T-helper 1 cell treated with Interleukin-12 subunit alpha and Interleukin-12 subunit beta and Interleukin-4 antibody, amounts not matched to agents 30 μg/mL and 1 μg/mL, for 36 hours (primary cell): ENCODE data around the gene ADIPOQ.
A peak's percentile ranks its signal among the peaks of the same experiment; 100 is the strongest.
"Not testable (repeated sequence)": the region's sequence is repeated elsewhere in the genome, so short reads cannot be mapped to it uniquely, and the experiment has no call there.

Source experiments
- H3K27ac Mint-ChIP-seq: one replicate; pipeline ENCODE4 v1.8.0; 2021; ENCODE audit warnings: mild to moderate bottlenecking, mixed read lengths
- H3K27me3 Mint-ChIP-seq: one replicate; pipeline ENCODE4 v1.8.0; 2021; ENCODE audit warnings: low read depth, mixed read lengths
- H3K36me3 Mint-ChIP-seq: one replicate; pipeline ENCODE4 v1.8.0; 2021; ENCODE audit warnings: low read depth, mixed read lengths
- H3K4me1 Mint-ChIP-seq: one replicate; pipeline ENCODE4 v1.8.0; 2021; ENCODE audit warnings: low read depth, mixed read lengths
- H3K4me3 Mint-ChIP-seq: one replicate; pipeline ENCODE4 v1.8.0; 2021; ENCODE audit warnings: mild to moderate bottlenecking, moderate library complexity, mixed read lengths
- H3K9me3 Mint-ChIP-seq: one replicate; pipeline ENCODE4 v1.8.0; 2021; ENCODE audit warnings: mixed read lengths

The ADIPOQ gene

GRCh38 chr3:186842426-186843038, at the start of gene ADIPOQ:
Gene ADIPOQ, plus strand, starts transcription at chr3:186842710. Its CDS starts 10,349 bp downstream, at chr3:186853059.
- H3K27ac Mint-ChIP-seq = no peak within 1 kb of the TSS
- no peaks in the 10 kb centered on the region for H3K4me1 Mint-ChIP-seq
- no peaks in the 10 kb centered on the region for H3K9me3 Mint-ChIP-seq
- no peak within 1 kb of the TSS for H3K4me3 Mint-ChIP-seq
- peaks cover 23% of the 10 kb centered on the region for H3K27me3 Mint-ChIP-seq
- H3K36me3 Mint-ChIP-seq = no peaks in the 10 kb centered on the region

GRCh38 chr3:186798239-186798874, 44.2 kb upstream of the ADIPOQ start:
- Mint-ChIP-seq H3K27me3 (no peaks in the 10 kb centered on the region), H3K9me3 (no peaks in the 10 kb centered on the region), H3K27ac (peak overlapping the region; percentile 18), H3K4me3 (no peak overlapping the region), H3K4me1 (peaks cover 32% of the 10 kb centered on the region), H3K36me3 (peaks cover 43% of the 10 kb centered on the region)

- Mint-ChIP-seq H3K9me3 (no peaks in the 10 kb centered on the region), H3K27ac (peak overlapping the region; percentile 26), H3K36me3 (peaks cover 35% of the 10 kb centered on the region), H3K4me3 (peak overlapping the region; percentile 28), H3K27me3 (no peaks in the 10 kb centered on the region), H3K4me1 (peaks cover 38% of the 10 kb centered on the region)
These were observed 42.2 kb upstream of the ADIPOQ start for GRCh38 chr3:186800285-186800684.

DNA sequence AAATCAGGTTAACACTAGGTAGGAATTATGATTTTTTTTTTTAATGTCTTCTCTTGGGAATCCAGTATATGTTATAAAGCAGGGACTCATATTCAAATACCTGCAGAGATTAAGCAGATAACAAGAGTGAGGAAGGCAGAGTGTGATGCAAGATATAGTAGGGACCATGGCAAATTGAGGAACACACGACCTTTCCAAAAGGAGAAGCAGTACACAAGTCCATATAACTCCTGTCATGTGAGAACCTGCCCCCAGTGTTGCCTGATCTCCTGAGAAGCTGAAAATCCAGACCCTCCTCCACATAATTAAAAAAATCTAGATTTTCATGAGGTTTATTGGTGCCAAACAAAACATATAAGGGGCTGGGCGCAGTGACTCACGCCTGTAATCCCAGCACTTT, 39.8 kb upstream of the ADIPOQ start:
- Mint-ChIP-seq H3K4me3 (no peak overlapping the region), H3K36me3 (peaks cover 28% of the 10 kb centered on the region), H3K4me1 (peaks cover 51% of the 10 kb centered on the region), H3K9me3 (no peaks in the 10 kb centered on the region), H3K27ac (peak overlapping the region; percentile 12), H3K27me3 (no peaks in the 10 kb centered on the region)

GRCh38 chr3:186803447-186803846, 39.1 kb upstream of the ADIPOQ start:
- H3K9me3 Mint-ChIP-seq, H3K4me3 Mint-ChIP-seq, H3K27ac Mint-ChIP-seq, H3K27me3 Mint-ChIP-seq: not testable (repeated sequence)
- peaks cover 48% of the 10 kb centered on the region for H3K4me1 Mint-ChIP-seq
- peaks cover 27% of the 10 kb centered on the region for H3K36me3 Mint-ChIP-seq

GRCh38 chr3:186806089-186807055, 36.1 kb upstream of the ADIPOQ start, which contains the start of gene RFC4:
Gene RFC4, minus strand, starts transcription at chr3:186806482. Its CDS starts 1,769 bp downstream, at chr3:186804713.
- Mint-ChIP-seq H3K9me3 (no peaks in the 10 kb centered on the region), H3K4me3 (peak within 1 kb of the TSS; percentile 89), H3K27ac (peak within 1 kb of the TSS; percentile 90), H3K4me1 (peaks cover 27% of the 10 kb centered on the region), H3K27me3 (no peaks in the 10 kb centered on the region), H3K36me3 (peaks cover 9% of the 10 kb centered on the region)

DNA sequence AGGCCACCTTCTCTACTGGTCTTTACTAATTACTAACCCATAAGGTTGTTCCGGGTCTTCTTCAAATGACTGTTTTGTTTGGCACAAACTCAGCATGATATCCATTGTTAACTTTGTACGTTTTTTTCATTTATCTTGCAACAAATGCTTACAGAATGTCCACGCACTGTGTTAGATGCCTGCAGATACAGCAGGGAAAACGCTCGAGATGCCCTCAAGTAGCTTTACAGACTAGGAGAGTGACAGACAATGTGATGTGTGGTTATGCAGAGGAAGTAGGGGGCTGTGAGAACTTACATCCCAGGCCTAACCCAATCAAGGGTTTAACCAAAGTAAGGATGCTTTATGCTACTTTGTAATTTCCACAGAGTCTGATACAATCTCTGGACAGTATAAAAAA, 35.3 kb upstream of the ADIPOQ start:
- Mint-ChIP-seq H3K27me3 (no peaks in the 10 kb centered on the region), H3K36me3 (peaks cover 9% of the 10 kb centered on the region), H3K4me3 (peak overlapping the region; percentile 89), H3K27ac (peak overlapping the region; percentile 90), H3K4me1 (peaks cover 27% of the 10 kb centered on the region), H3K9me3 (no peaks in the 10 kb centered on the region)

DNA sequence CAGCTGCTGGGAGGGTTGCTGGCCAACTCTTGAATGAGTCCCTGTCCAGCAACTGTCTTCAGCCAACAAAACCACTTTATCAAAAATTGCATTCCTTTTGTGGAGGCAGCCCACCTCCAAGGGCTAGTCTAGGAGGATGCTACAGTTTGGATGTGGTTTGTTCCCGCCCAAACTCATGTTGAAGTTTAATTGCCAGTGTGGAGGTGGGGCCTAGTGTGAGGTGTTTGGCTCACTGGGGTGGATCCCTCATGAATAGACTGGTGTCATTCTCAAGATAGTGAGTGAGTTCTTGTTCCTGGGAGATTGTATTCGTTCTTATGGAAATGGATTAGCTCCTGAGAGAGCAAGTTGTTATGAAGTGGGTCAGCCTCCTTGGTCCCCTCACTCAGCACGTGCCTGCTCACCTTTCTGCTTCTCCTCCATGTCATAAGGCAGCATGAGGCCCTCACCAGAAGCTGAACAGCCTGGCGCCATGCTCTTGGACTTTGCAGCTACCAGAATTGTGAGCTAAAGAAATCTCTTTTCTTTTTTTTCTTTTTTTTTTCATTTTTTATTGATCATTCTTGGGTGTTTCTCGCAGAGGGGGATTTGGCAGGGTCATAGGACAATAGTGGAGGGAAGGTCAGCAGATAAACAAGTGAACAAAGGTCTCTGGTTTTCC, 32.0 kb upstream of the ADIPOQ start:
- Mint-ChIP-seq H3K27ac (no peak overlapping the region), H3K36me3 (no peaks in the 10 kb centered on the region), H3K4me1 (peaks cover 12% of the 10 kb centered on the region), H3K27me3 (no peaks in the 10 kb centered on the region), H3K9me3 (no peaks in the 10 kb centered on the region), H3K4me3 (no peak overlapping the region)

DNA sequence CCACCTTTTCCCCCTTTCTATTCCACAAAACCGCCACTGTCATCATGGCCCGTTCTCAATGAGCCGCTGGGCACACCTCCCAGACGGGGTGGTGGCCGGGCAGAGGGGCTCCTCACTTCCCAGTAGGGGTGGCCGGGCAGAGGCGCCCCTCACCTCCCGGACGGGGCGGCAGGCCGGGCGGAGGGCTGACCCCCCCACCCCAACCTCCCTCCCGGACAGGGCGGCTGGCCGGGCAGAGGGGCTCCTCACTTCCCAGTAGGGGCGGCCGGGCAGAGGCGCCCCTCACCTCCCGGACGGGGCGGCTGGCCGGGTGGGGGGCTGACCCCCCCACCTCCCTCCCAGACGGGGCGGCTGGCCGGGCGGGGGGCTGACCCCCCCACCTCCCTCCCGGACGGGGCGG, 31.2 kb upstream of the ADIPOQ start:
- not testable (repeated sequence) for H3K36me3 Mint-ChIP-seq, H3K27me3 Mint-ChIP-seq, H3K4me1 Mint-ChIP-seq, H3K9me3 Mint-ChIP-seq, H3K27ac Mint-ChIP-seq, H3K4me3 Mint-ChIP-seq

DNA sequence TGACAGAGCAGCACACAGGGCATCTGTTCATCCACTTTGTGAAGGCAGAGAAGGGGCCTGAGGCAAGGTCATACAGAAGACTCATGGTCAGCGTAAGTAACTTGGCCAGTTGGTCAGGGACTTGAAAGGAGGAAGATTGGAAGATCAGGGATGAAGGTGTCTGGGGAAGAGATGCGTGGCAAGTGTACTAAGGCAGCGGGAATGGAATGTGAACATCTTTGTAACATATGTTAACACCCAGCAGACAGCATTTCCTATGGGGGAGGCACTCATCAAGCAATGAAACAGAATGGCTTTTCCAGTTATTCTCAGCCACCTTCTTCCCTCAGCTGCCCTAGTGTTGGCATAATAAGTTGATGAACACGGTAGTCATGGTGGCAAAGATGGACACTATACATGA, 28.4 kb upstream of the ADIPOQ start:
- no peak overlapping the region for H3K4me3 Mint-ChIP-seq
- no peaks in the 10 kb centered on the region for H3K4me1 Mint-ChIP-seq
- no peaks in the 10 kb centered on the region for H3K9me3 Mint-ChIP-seq
- no peaks in the 10 kb centered on the region for H3K36me3 Mint-ChIP-seq
- H3K27ac Mint-ChIP-seq = no peak overlapping the region
- H3K27me3 Mint-ChIP-seq = no peaks in the 10 kb centered on the region

DNA sequence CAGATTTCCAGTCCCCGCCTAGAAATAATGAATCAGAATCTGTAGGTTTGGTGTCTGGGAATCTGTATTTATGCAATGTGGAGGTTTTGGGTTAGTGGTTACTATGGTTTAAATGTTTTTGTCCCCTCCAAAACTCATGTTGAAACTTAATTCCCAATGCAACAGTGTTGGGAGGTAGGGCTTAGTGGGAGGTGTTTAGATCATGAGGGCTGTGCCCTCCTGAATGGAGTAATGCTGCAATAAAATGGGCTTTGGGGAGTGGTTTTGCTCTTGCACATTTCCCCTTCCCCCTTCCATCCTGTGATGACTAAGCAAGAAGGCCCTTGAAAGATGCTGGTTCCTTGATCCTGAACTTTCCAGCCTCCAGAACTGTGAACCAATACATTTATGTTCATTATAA, 27.1 kb upstream of the ADIPOQ start:
- Mint-ChIP-seq H3K4me1 (no peaks in the 10 kb centered on the region), H3K27me3 (no peaks in the 10 kb centered on the region), H3K9me3 (no peaks in the 10 kb centered on the region), H3K36me3 (no peaks in the 10 kb centered on the region), H3K4me3 (no peak overlapping the region), H3K27ac (no peak overlapping the region)

DNA sequence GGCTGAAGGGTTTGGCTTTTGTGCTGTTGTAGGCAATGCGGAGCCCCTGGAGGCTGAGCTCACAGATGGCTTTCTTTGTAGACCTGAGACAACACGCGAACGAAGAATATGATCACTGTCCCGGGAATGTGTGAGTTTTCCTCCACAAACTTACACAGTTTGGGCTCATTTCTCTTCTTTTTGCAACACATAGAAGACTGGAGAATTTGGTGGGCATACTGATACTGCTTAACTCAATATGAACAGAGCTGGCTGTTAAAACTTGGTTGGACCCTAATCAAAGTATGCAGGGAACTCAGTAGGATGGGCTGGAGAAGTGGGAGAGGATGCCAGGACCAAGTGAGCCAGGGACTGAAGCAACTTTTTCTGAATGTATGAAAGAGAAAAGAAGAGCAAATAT, 24.0 kb upstream of the ADIPOQ start:
- Mint-ChIP-seq H3K27ac (no peak overlapping the region), H3K4me3 (no peak overlapping the region), H3K9me3 (no peaks in the 10 kb centered on the region), H3K4me1 (no peaks in the 10 kb centered on the region), H3K36me3 (no peaks in the 10 kb centered on the region), H3K27me3 (no peaks in the 10 kb centered on the region)

GRCh38 chr3:186818956-186819355, 23.6 kb upstream of the ADIPOQ start:
- Mint-ChIP-seq H3K27me3 (no peaks in the 10 kb centered on the region), H3K36me3 (no peaks in the 10 kb centered on the region), H3K27ac (no peak overlapping the region), H3K4me1 (no peaks in the 10 kb centered on the region), H3K9me3 (no peaks in the 10 kb centered on the region), H3K4me3 (no peak overlapping the region)
